Tibial nerve (tissue), 4 donors: ENCODE data around the gene DVL2. TPM values are rescaled to one million over a fixed set of nuclear protein-coding genes. Genes with fewer than 3 reads are reported as not detected.
"Not testable (repeated sequence)": the region's sequence is repeated elsewhere in the genome, so short reads cannot be mapped to it uniquely, and the experiment has no call there.

Experiments
- DNase-seq, 2 donors: peaks; one replicate each; pipeline ENCODE4 v3.0.0-alpha.2; 2019; ENCODE audit warnings: low spot score in 2 of 2
- H3K27ac ChIP-seq, 4 donors: fragments of 200-600 bp; sonication (generic) in 3 of 4; one replicate each; pipeline ENCODE4 v1.5.1; 2017 to 2019; ENCODE audit warnings: mild to moderate bottlenecking in 1 of 4
- H3K27me3 ChIP-seq, 2 donors: fragments of 200-600 bp; sonication (generic) in 1 of 2; one replicate each; pipeline versions ENCODE4 v1.5.1 to v1.6.0; 2017 to 2019
- H3K36me3 ChIP-seq, 3 donors: fragments of 200-600 bp; sonication (generic); one replicate each; pipeline ENCODE4 v1.5.1; 2018 to 2019
- H3K4me1 ChIP-seq, 4 donors: fragments of 200-600 bp; sonication (generic) in 3 of 4; one replicate each; pipeline ENCODE4 v1.5.1; 2017 to 2019
- H3K4me3 ChIP-seq, 4 donors: fragments of 200-600 bp; sonication (generic) in 3 of 4; one replicate each; pipeline ENCODE4 v1.5.1; 2017 to 2019; ENCODE audit warnings: mild to moderate bottlenecking in 1 of 4, moderate library complexity in 1 of 4
- H3K9me3 ChIP-seq, 4 donors: fragments of 200-600 bp; sonication (generic) in 3 of 4; one replicate each; pipeline ENCODE4 v1.5.1; 2017 to 2019
- CTCF ChIP-seq, 5 experiments: fragments of 200-600 bp in 3 of 5; fragments of 450-650 bp in 2 of 5; sonication (generic) in 3 of 5; IDR thresholded peaks; one replicate each; pipeline ENCODE4 v1.5.1; 2016 to 2019; ENCODE audit warnings: antibody characterized with exemption in 5 of 5, mild to moderate bottlenecking in 3 of 5, moderate library complexity in 2 of 5
- EP300 ChIP-seq, 2 donors: sonication (generic); formaldehyde crosslinking; IDR thresholded peaks; one replicate each; pipeline ENCODE4 v1.6.1; 2017; ENCODE audit warnings: antibody characterized with exemption in 2 of 2, mild to moderate bottlenecking in 1 of 2
- POLR2A ChIP-seq, 2 donors: fragments of 450-650 bp; IDR thresholded peaks; one replicate each; pipeline ENCODE4 v1.6.1; 2017; ENCODE audit warnings: antibody characterized with exemption in 2 of 2, mild to moderate bottlenecking in 2 of 2, moderate library complexity in 2 of 2
- WGBS, 2 donors: methylation state at CpG; one replicate each; pipeline ENCODE4 v1.1.5; 2018; 5-methylcytosine and 5-hydroxymethylcytosine counted together
- total RNA-seq, 4 donors: library from RNA; depleted of rRNA; stranded (reverse); fragments of >200 nt; gene quantifications; one replicate each; pipeline ENCODE4 v1.1.0, GENCODE V29; 2016

The DVL2 gene
- total RNA-seq, 4 donors from 2014 or later, result 41.4 to 51.2 (median 46.7) TPM

DNA sequence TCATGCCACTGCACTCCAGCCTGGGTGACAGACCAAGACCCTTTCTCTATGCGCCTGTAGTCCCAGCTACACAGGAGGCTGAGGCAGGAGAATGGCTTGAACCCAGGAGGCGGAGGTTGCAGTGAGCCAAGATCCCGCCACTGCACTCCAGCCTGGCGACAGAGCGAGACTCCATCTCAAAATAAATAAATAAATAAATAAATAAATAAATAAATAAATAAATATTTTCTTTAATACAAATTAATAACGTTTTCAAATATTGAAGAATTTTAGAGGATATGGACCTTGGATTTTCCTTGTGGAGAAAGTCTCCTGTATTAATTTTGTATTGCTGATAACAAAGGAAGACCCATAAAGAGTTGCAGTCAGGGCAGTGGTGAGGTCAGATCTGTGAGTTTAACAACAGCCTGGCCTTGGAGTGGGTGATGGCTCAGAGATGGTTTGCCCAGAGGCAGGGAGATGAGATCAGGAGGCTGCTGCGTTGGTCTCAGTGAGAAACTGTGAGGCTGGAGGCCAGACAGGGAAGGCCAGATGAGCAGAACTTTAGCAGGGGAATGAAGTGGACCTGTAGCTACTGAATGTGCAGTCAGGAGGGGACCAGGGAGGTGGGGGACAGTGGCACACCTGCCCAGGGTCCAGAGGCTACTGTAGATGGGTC lies 50.8 kb downstream of the DVL2 start:
- H3K27ac ChIP-seq, result no peak overlapping the region
- H3K27me3 ChIP-seq, result no peaks in the 10 kb centered on the region
- TF ChIP-seq EP300 (IDR thresholded peaks at IDR 0.05) (no peak), CTCF (IDR thresholded peaks at IDR 0.05) (no peak), POLR2A (IDR thresholded peaks at IDR 0.05) (no peak)
- H3K4me3 ChIP-seq, result no peak overlapping the region
- WGBS, 2 donors, result 79% methylated on average over 7 of the region's 7 CpGs
- no peaks in the 10 kb centered on the region for H3K4me1 ChIP-seq
- no peaks in the 10 kb centered on the region for H3K9me3 ChIP-seq
- H3K36me3 ChIP-seq, result no peaks in the 10 kb centered on the region
- DNase-seq, result no peak

- H3K27me3 ChIP-seq, result peaks cover 0 to 11% of the 10 kb centered on the region in 2 donors
- DNase-seq, H3K4me3 ChIP-seq, H3K27ac ChIP-seq, H3K9me3 ChIP-seq, H3K36me3 ChIP-seq: not testable (repeated sequence)
- 95 to 98% methylated on average over 2 of the region's 2 CpGs for WGBS, 2 donors
- H3K4me1 ChIP-seq, result peaks cover 0 to 12% (median 2%) of the 10 kb centered on the region in 4 donors
Measured at GRCh38 chr17:7182101-7182500, 52.2 kb downstream of the DVL2 start.

GRCh38 chr17:7179317-7180254 lies 54.7 kb downstream of the DVL2 start, which contains the start of gene ASGR1:
TSS of gene ASGR1 (minus strand) at chr17:7179370. CDS start at chr17:7178563, 807 bp downstream.
- WGBS, 2 donors, result 61 to 64% methylated on average over 20 of the region's 20 CpGs

DNA sequence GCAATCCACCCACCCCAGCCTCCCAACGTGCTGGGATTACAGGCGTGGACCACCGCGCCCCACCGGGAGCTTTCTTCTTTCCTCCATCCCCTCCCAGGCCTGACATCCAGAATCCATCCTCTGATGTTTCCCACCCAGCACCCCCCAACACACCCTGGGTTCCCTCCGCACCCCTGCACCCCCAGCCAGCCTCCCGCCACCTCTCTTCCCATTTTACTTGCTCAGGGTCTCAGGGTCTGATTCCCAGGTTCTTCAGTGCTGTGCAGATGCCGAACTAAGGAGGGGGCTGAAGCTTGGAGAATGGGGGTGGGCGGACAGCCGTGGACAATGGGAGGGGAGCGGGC lies 55.4 kb downstream of the DVL2 start:
- Histone ChIP-seq H3K27me3 (peaks cover 0 to 41% of the 10 kb centered on the region in 2 donors), H3K36me3 (no peaks in the 10 kb centered on the region), H3K27ac (no peak overlapping the region), H3K4me3 (no peak overlapping the region), H3K4me1 (peaks cover 0 to 23% (median 5%) of the 10 kb centered on the region in 4 donors), H3K9me3 (no peaks in the 10 kb centered on the region)
- WGBS, 2 donors, result 76 to 81% methylated on average over 11 of the region's 11 CpGs
- TF ChIP-seq EP300 (IDR thresholded peaks at IDR 0.05), result no peak
- no peak for TF ChIP-seq CTCF (IDR thresholded peaks at IDR 0.05)
- no peak for TF ChIP-seq POLR2A (IDR thresholded peaks at IDR 0.05)
- no peak for DNase-seq

More at GRCh38 chr17:7179317-7180254, 54.7 kb downstream of the DVL2 start, which contains the start of gene ASGR1:
- Histone ChIP-seq H3K36me3 (no peaks in the 10 kb centered on the region), H3K4me1 (peaks cover 0 to 18% (median 4%) of the 10 kb centered on the region in 4 donors), H3K9me3 (no peaks in the 10 kb centered on the region), H3K4me3 (no peak within 1 kb of the TSS), H3K27ac (no peak within 1 kb of the TSS), H3K27me3 (peaks cover 0 to 34% of the 10 kb centered on the region in 2 donors)
- TF ChIP-seq POLR2A (IDR thresholded peaks at IDR 0.05), result no peak
- TF ChIP-seq EP300 (IDR thresholded peaks at IDR 0.05), result no peak
- TF ChIP-seq CTCF (IDR thresholded peaks at IDR 0.05), result no peak
- DNase-seq, result no peak

DNA sequence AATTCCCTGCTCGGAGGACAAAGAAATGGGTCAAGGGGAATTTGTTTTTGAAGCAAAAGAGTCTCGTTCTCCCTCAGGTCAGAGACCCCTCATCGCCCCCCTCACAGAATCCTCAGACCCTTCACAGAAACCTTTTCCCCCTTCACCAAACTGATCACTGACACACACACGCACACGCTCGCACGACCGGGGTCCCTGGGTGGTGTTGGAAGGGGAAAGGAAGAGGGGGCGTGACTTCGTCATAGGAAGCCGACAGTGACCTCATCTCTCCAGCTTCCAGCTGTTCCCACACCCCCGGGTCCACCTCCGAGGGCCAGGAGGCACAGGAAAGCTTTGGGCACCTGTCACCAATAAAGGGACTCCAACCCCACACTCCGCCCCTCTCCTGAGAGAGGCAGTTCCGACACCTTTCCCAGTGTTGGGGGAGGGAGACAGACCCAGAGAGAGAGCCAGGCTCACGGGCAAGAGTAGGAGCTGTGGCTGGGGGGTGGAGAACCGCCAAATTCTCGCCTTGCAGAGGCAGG lies 56.3 kb downstream of the DVL2 start:
- DNase-seq, result no peak
- no peaks in the 10 kb centered on the region for H3K9me3 ChIP-seq
- H3K27me3 ChIP-seq, result peaks cover 0 to 50% of the 10 kb centered on the region in 2 donors
- peaks cover 0 to 27% (median 6%) of the 10 kb centered on the region in 4 donors for H3K4me1 ChIP-seq
- H3K36me3 ChIP-seq, result no peaks in the 10 kb centered on the region
- no peak for TF ChIP-seq POLR2A (IDR thresholded peaks at IDR 0.05)
- TF ChIP-seq CTCF (IDR thresholded peaks at IDR 0.05), result no peak
- no peak for TF ChIP-seq EP300 (IDR thresholded peaks at IDR 0.05)
- WGBS, 2 donors, result 6 to 9% methylated on average over 18 of the region's 18 CpGs
- no peak overlapping the region for H3K27ac ChIP-seq
- H3K4me3 ChIP-seq, result peak overlapping the region in 2 of 4 donors; percentile 2 to 37
